Epithelial cell of esophagus (primary cell): Measurements from ENCODE around the gene MYLK4.

Experiments used
- DNase-seq: peaks from one replicate; pipeline ENCODE4 v3.0.0; 2010; ENCODE audit warnings: low read depth
- H3K4me3 ChIP-seq: 2 replicates; pipeline ENCODE4 v1.5.1; 2011; ENCODE audit warnings: mild to moderate bottlenecking, low read length, control low read depth
- TF ChIP-seq, protein P1 (sequence below): IDR thresholded peaks from 2 replicates; pipeline ENCODE4 v1.5.1; 2011; ENCODE audit warnings: low read depth, mild to moderate bottlenecking, low read length, control low read depth, inconsistent platforms; ENCODE audit not compliant: insufficient read depth; ENCODE audit errors: missing control alignments

MYLK4 gene

DNA sequence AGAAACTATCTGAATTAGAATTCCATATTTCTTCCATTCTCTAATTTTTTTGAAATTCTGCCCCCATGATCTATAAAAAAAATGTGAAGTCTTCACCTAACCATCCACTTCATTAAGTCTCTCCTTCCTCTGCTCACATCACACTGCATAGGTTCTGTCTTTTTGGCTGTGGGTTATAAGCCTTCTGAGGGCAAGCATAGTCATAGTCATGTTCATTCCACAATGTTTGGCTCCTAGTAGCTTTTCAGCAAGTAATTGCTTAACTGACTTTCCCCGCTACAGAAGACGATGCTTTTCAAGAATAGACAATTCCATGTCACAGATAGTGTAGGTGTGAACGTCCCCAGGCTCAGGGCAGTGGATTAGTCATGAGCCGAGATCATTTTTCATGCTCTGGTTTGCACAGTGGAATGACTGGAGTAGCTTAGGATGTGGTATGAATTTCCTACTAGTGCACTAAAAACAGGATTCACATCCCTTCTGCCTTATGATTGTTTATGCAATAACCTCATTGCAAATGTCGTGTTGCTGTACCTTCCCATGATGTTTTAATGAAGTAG, 43.5 kb upstream of the MYLK4 start:
- peak; percentile 84 for DNase-seq
- TF ChIP-seq, protein P1, sequence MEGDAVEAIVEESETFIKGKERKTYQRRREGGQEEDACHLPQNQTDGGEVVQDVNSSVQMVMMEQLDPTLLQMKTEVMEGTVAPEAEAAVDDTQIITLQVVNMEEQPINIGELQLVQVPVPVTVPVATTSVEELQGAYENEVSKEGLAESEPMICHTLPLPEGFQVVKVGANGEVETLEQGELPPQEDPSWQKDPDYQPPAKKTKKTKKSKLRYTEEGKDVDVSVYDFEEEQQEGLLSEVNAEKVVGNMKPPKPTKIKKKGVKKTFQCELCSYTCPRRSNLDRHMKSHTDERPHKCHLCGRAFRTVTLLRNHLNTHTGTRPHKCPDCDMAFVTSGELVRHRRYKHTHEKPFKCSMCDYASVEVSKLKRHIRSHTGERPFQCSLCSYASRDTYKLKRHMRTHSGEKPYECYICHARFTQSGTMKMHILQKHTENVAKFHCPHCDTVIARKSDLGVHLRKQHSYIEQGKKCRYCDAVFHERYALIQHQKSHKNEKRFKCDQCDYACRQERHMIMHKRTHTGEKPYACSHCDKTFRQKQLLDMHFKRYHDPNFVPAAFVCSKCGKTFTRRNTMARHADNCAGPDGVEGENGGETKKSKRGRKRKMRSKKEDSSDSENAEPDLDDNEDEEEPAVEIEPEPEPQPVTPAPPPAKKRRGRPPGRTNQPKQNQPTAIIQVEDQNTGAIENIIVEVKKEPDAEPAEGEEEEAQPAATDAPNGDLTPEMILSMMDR = no peak
- no peak overlapping the region for H3K4me3 ChIP-seq

DNA sequence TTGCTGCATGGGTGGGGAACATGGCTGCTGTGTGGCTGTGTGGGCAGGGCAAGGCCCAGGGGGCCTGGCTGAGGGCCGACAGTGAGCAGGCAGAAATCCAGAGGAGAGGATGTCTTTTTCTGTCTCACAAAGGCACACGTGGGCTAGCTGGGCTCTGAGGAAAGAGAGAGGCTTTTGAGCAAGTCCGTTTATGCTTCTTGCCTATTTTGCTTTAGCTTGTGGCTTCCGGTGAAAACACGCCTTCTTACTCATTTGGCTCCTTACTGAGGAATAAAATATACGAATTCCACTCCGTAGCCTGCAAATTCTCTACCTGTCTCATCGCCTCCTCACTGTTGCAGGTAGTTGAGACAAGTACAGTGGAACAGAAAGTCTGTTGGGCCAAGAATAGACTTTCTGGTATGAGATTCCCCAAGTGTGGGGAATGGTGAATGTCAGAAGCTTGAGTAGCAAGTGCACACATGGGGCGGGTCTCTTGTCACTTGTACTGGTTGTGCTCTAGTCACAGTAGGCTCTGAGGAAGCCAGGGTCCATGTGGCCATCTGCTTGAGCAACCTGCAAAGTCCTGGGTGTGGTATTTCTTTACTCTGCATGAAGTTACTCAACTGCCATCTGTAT, 42.9 kb upstream of the MYLK4 start:
- TF ChIP-seq, protein P1 = no peak
- no peak overlapping the region for H3K4me3 ChIP-seq
- peak; percentile 81 for DNase-seq

DNA sequence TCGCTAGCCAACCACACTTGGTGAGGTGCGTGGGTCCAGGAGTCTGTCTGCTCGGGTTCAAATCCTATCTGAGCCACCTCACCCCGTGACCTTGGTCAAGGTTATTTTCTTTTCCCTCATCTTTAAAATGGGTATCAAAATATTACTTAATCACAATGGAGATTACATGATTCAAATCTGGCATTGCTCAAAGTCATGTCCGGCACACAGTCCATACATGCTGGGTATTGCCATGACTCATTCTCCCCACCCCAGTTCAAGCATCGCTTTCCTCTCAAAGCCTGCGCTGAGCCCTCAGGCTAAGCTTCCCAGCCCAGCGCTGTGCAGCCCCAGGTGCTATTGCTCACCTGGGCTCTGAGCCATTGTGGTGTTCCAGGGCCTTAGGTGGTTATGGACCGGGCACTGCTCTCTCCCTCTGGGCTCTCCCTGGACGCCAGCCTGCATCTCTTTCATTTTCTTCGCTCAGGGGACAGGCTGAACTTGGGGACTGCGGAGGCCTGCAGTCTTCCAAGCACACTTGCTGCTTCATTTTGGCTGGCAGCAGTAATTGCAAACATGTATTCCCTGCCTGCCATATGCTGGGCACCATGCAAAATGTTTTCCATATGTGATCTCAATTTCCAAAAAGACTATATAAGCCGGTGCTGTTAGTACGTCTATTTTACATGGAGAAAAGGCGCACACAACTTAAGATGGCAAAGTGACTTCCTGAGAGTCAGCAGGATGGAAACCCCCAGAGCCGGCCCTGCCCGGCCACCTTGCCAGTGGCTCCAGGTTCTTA, 41.8 kb upstream of the MYLK4 start:
- no peak overlapping the region for H3K4me3 ChIP-seq
- DNase-seq = peak; percentile 93
- TF ChIP-seq, protein P1 = no peak

DNA sequence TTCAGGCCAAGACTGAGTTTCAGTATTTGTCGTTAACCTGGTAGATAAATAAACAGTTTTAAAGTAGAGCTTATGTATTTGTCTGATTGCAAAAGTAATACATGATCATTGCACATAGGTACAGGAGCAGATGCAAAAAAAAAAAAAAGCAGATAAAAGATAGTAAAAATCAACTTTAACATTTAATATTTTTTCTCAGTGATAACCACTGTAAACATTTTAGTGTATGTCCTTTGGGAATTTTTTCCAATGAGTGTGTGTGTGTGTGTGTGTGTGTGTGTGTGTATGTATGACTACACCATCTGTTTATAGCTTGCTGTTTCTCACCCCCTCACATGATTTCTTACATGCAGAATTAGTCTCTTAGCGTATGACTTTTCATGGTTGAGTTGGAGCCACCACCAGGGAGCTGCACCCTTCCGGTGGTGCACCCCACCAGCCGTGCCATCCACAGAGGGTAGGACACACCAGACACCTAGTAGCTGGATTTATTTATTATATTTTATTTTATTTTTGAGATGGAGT, 40.8 kb upstream of the MYLK4 start:
- no peak for DNase-seq
- TF ChIP-seq, protein P1 = no peak
- H3K4me3 ChIP-seq = no peak overlapping the region

DNA sequence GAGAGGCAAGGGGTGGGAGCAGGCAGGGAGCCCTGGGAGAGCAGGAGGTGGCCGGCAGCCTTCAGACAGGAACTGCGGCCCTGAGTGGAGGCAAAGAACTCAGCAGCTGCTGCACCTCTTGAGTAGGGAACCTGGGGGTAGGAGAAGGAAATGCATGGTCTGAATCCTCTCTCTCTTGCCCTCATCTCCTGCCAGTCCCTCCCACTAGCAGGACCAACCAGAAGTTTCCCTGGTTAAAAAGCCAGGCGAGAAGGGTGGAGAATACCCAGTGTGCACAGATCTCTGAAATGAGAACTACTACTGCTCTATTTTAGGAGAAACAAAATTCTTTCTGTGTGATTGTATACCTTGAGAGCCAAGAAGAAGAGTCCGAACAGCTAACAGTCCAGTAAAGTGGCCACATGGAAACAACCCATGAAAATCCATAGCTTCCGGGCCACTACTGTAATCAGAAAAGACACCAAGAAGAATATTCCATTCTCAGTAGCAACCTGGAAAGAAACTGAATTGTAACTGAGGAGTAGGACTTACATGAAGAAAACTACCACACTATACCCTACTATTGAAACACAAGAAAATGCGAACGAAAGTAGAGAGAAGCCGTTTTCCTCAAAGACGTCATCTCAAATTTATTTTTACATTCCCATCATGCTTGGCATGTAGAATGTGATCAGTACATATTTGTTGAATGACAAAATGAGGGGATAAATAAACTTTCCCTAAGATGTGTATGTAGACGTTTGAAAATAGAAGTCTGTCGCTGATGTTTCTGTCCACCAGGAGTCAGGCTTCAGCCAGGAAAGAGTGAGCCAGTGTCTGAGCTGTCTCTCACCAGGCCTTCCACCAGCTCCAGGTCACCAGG, 40.1 kb upstream of the MYLK4 start:
- TF ChIP-seq, protein P1 = peak; percentile 84
- DNase-seq = peak; percentile 89
- no peak overlapping the region for H3K4me3 ChIP-seq

DNA sequence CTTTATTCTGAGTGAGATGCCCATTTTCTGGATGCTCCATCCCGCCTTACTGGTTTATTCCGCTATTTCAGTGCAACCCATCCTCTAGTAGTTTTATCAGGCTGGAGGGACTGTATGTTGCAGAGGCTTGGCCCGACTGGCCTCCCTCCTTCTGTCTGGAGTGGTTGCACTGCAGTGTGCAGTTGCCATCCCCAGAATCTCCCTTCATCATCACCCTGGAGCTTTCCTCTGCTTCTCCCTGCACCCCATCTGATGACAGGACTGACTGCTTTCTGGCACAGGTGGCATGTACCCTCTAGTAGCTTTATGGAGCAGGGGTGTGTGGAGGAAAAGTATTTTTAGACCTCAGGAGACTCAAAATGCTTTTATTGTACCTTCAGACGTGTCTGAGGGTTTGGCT, 35.5 kb upstream of the MYLK4 start:
- DNase-seq = no peak
- H3K4me3 ChIP-seq = no peak overlapping the region
- TF ChIP-seq, protein P1 = no peak
